SK-N-SH (cell line): ENCODE measurements around the gene ETV6. TPM values are rescaled to one million over a fixed set of nuclear protein-coding genes. Genes with fewer than 3 reads are reported as not detected.

Source experiments
- CTCF ChIA-PET: fragments of 300-600, 350-600 bp; formaldehyde crosslinking; extraction: SDS; loops from one replicate; lab custom pipeline; 2021; lab: Yijun Ruan, JAX
- POLR2A ChIA-PET: fragments of 350-600 bp; sonication (Branson Sonifier 250); formaldehyde crosslinking; extraction: SDS; loops from one replicate; lab custom pipeline; 2020; ENCODE audit warnings: antibody characterized with exemption, inconsistent platforms; lab: Yijun Ruan, JAX
- DNase-seq: peaks from one replicate; pipeline ENCODE4 v3.0.0; 2012
- H2AFZ ChIP-seq: fragments of 200-600 bp; sonication (generic); 2 replicates; pipeline ENCODE4 v1.8.1; 2016; ENCODE audit warnings: antibody characterized with exemption, mild to moderate bottlenecking, low read depth
- H3F3A ChIP-seq: fragments of 200-600 bp; sonication (generic); replicated peaks from 2 replicates; pipeline ENCODE3; 2016; ENCODE audit warnings: antibody characterized with exemption, mild to moderate bottlenecking; ENCODE audit not compliant: insufficient read depth
- H3K27ac ChIP-seq, 2 experiments: fragments of 200-500 bp in 1 of 2; fragments of 200-600 bp in 1 of 2; sonication (Bioruptor generic) in 1 of 2; sonication (generic), shearing (Covaris generic) in 1 of 2; 2 replicates each; pipeline versions ENCODE4 v1.5.1 to v1.6.1; 2014 to 2016; ENCODE audit warnings: low read depth in 2 of 2, inconsistent platforms in 1 of 2, low read length in 1 of 2, mild to moderate bottlenecking in 1 of 2, mixed read lengths in 1 of 2
- H3K27me3 ChIP-seq: fragments of 200-600 bp; sonication (generic), shearing (Covaris generic); 2 replicates; pipeline ENCODE4 v1.6.1; 2016; ENCODE audit warnings: mixed run types; ENCODE audit not compliant: insufficient read depth
- H3K36me3 ChIP-seq, 2 experiments: fragments of 200-500 bp in 1 of 2; fragments of 200-600 bp in 1 of 2; sonication (Bioruptor generic) in 1 of 2; sonication (generic) in 1 of 2; replicated peaks in 1 of 2; 2 replicates each; pipeline versions ENCODE3 to v1.5.1; 2014 to 2016; ENCODE audit warnings: low read length in 1 of 2, mild to moderate bottlenecking in 1 of 2; ENCODE audit not compliant: insufficient read depth in 2 of 2, control insufficient read depth in 1 of 2
- H3K4me1 ChIP-seq, 2 experiments: fragments of 200-500 bp in 1 of 2; fragments of 200-600 bp in 1 of 2; sonication (Bioruptor generic) in 1 of 2; sonication (generic), shearing (Covaris generic) in 1 of 2; 2 replicates each; pipeline versions ENCODE4 v1.5.1 to v1.6.1; 2014 to 2016; ENCODE audit warnings: low read depth in 1 of 2, low read length in 1 of 2, mixed run types in 1 of 2; ENCODE audit not compliant: insufficient read depth in 2 of 2, control insufficient read depth in 1 of 2
- H3K4me2 ChIP-seq: fragments of 200-600 bp; sonication (generic), shearing (Covaris generic); 2 replicates; pipeline ENCODE4 v1.6.1; 2017; ENCODE audit warnings: mixed run types
- H3K4me3 ChIP-seq, 2 experiments: fragments of 200-500 bp in 1 of 2; fragments of 200-600 bp in 1 of 2; sonication (Bioruptor generic) in 1 of 2; sonication (generic), shearing (Covaris generic) in 1 of 2; 2 replicates each; pipeline versions ENCODE4 v1.5.1 to v1.8.1; 2014 to 2016; ENCODE audit warnings: low read depth in 2 of 2, inconsistent platforms in 1 of 2, low read length in 1 of 2, mild to moderate bottlenecking in 1 of 2, mixed read lengths in 1 of 2, moderate library complexity in 1 of 2
- H3K79me2 ChIP-seq: fragments of 200-600 bp; sonication (generic); 2 replicates; pipeline ENCODE4 v1.8.1; 2017; ENCODE audit warnings: mild to moderate bottlenecking; ENCODE audit not compliant: insufficient read depth
- H3K9ac ChIP-seq: fragments of 200-600 bp; sonication (generic); 2 replicates; pipeline ENCODE4 v1.6.1; 2017; ENCODE audit warnings: mixed run types
- H3K9me2 ChIP-seq: fragments of 200-600 bp; sonication (generic); 2 replicates; pipeline ENCODE4 v1.6.1; 2017; ENCODE audit warnings: mixed run types
- H3K9me3 ChIP-seq: fragments of 200-600 bp; sonication (generic); 2 replicates; pipeline ENCODE4 v1.6.1; 2017; ENCODE audit warnings: mixed run types, mild to moderate bottlenecking, moderate library complexity
- H4K20me1 ChIP-seq: fragments of 200-600 bp; sonication (generic); 2 replicates; pipeline ENCODE4 v1.6.1; 2017; ENCODE audit warnings: mild to moderate bottlenecking, mixed run types; ENCODE audit not compliant: insufficient read depth
- GABPA ChIP-seq: IDR thresholded peaks from 2 replicates; pipeline ENCODE4 v1.4.0; 2012; ENCODE audit warnings: low read depth, mild to moderate bottlenecking
- GATA2 ChIP-seq: sonication (generic); formaldehyde crosslinking; IDR thresholded peaks from 2 replicates; pipeline ENCODE4 v1.5.0; 2020; ENCODE audit warnings: mild to moderate bottlenecking, missing genetic modification reagents
- MAX ChIP-seq: IDR thresholded peaks from 2 replicates; pipeline ENCODE4 v1.4.0; 2012; ENCODE audit warnings: low read depth
- MXI1 ChIP-seq: IDR thresholded peaks from 2 replicates; pipeline ENCODE4 v1.6.1; 2012; ENCODE audit warnings: mild to moderate bottlenecking, low read depth, low read length, improper control_type of control experiment
- POLR2AphosphoS5 ChIP-seq: IDR thresholded peaks from 2 replicates; pipeline ENCODE4 v1.6.1; 2012; ENCODE audit warnings: low read depth, low read length
- RAD21 ChIP-seq: IDR thresholded peaks from 2 replicates; pipeline ENCODE4 v1.6.1; 2012; ENCODE audit warnings: mild to moderate bottlenecking, low read length
- SIN3A ChIP-seq: IDR thresholded peaks from 2 replicates; pipeline ENCODE4 v1.6.1; 2012; ENCODE audit warnings: low read depth, mild to moderate bottlenecking, low read length, moderate library complexity, borderline replicate concordance
- SMC3 ChIP-seq: IDR thresholded peaks from 2 replicates; pipeline ENCODE4 v1.6.1; 2012; ENCODE audit warnings: low read depth, low read length, improper control_type of control experiment
- TEAD4 ChIP-seq: IDR thresholded peaks from 2 replicates; pipeline ENCODE4 v1.4.0; 2012; ENCODE audit warnings: mild to moderate bottlenecking, borderline replicate concordance; ENCODE audit not compliant: insufficient read depth
- USF1 ChIP-seq: IDR thresholded peaks from 2 replicates; pipeline ENCODE4 v1.4.0; 2012; ENCODE audit warnings: low read depth, borderline replicate concordance
- WGBS: methylation state at CpG from one replicate; pipeline ENCODE4 v1.1.6; 2017; ENCODE audit warnings: low lambda C conversion rate; 5-methylcytosine and 5-hydroxymethylcytosine counted together
- polyA plus RNA-seq, 3 experiments: library from polyadenylated mRNA; depleted of rRNA; stranded (reverse); fragments of >200 nt; gene quantifications; 2 replicates each; pipeline ENCODE4 v1.2.3, GENCODE V29; 2012
- TF ChIP-seq, protein P1 (sequence below): IDR thresholded peaks from 2 replicates; pipeline ENCODE4; 2012

The ETV6 gene
- polyA plus RNA-seq, 1 of the 3 experiments (the other 2 are of a cell fraction), result 4.0 TPM

- no peaks in the 10 kb centered on the region for H3K9me2 ChIP-seq
- POLR2A ChIA-PET, result no interaction called here
- H2AFZ ChIP-seq, result no peak overlapping the region
- H3K27me3 ChIP-seq, result no peaks in the 10 kb centered on the region
- H3K4me1 ChIP-seq, result peaks cover 18 to 34% of the 10 kb centered on the region in 2 experiments; a peak in 3 of 4 replicates
- H4K20me1 ChIP-seq, result no peaks in the 10 kb centered on the region
- TF ChIP-seq, protein P1, sequence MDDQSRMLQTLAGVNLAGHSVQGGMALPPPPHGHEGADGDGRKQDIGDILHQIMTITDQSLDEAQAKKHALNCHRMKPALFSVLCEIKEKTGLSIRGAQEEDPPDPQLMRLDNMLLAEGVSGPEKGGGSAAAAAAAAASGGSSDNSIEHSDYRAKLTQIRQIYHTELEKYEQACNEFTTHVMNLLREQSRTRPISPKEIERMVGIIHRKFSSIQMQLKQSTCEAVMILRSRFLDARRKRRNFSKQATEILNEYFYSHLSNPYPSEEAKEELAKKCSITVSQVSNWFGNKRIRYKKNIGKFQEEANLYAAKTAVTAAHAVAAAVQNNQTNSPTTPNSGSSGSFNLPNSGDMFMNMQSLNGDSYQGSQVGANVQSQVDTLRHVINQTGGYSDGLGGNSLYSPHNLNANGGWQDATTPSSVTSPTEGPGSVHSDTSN, result 0 out of 2 replicates have a peak, but pooled peaks have one; percentile 12
- no peak for TF ChIP-seq POLR2AphosphoS5
- H3K4me2 ChIP-seq, result no peak overlapping the region
- no peaks in the 10 kb centered on the region for H3K9me3 ChIP-seq
- no peak overlapping the region for H3K27ac ChIP-seq
- peaks cover 93% of the 10 kb centered on the region for H3K79me2 ChIP-seq
- no peak overlapping the region for H3K4me3 ChIP-seq
- 91% methylated on average over 10 of the region's 10 CpGs for WGBS
- DNase-seq, result no peak
- peaks cover 15% of the 10 kb centered on the region for H3F3A ChIP-seq
- H3K36me3 ChIP-seq, result no peaks in the 10 kb centered on the region
- CTCF ChIA-PET, result interaction anchor here (1.5 kb wide), 1 partner anchor 305 kb away, joined by 3 read pairs; no protein-coding TSS in a partner anchor
- no peak overlapping the region for H3K9ac ChIP-seq
Measured at GRCh38 chr12:11728154-11728755, 78.8 kb downstream of the ETV6 start.

DNA sequence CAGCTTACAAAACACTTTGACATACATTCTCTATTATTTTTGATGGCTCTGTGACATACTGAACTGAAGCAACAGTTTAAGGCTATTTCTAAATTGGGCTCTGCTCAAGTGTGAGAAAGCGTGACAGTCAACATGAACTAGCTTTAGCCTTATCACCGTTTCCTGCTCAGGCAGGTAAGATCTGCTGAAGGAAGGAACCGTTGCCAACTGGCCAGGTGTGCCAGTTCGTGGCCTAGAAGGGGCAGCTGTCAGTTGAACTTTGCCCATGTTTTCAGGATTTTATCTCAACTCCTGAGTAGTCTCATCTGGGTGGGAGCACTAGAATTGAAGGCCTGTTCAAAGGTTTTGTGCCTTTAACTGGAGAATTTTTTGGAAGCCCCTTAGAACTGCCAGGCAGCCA, 79.5 kb downstream of the ETV6 start:
- H3K4me3 ChIP-seq, result no peak overlapping the region
- POLR2A ChIA-PET, result no interaction called here
- no peak overlapping the region for H3K4me2 ChIP-seq
- 95% methylated on average over 4 of the region's 4 CpGs for WGBS
- no peak for DNase-seq
- no peaks in the 10 kb centered on the region for H3K9me2 ChIP-seq
- H3K4me1 ChIP-seq, result peaks cover 15 to 32% of the 10 kb centered on the region in 2 experiments; a peak in 3 of 4 replicates
- no peaks in the 10 kb centered on the region for H3K9me3 ChIP-seq
- peaks cover 15% of the 10 kb centered on the region for H3F3A ChIP-seq
- H2AFZ ChIP-seq, result no peak overlapping the region
- no peaks in the 10 kb centered on the region for H3K36me3 ChIP-seq
- no peaks in the 10 kb centered on the region for H3K27me3 ChIP-seq
- H4K20me1 ChIP-seq, result no peaks in the 10 kb centered on the region
- peaks cover 92% of the 10 kb centered on the region for H3K79me2 ChIP-seq
- H3K9ac ChIP-seq, result no peak overlapping the region
- no peak for TF ChIP-seq SIN3A
- TF ChIP-seq MAX, result no peak
- no peak for TF ChIP-seq TEAD4
- TF ChIP-seq GABPA, result no peak
- TF ChIP-seq RAD21, result no peak
- no peak for TF ChIP-seq SMC3
- TF ChIP-seq USF1, result no peak
- TF ChIP-seq GATA2, result no peak
- TF ChIP-seq MXI1, result no peak
- CTCF ChIA-PET, result interaction anchor here (1.5 kb wide), 1 partner anchor 304 kb away, joined by 3 read pairs; no protein-coding TSS in a partner anchor
- H3K27ac ChIP-seq, result no peak overlapping the region; a peak in 1 of 4 replicates
